Mucosa of descending colon (tissue), 3 donors: ENCODE data around the gene AQP2. TPM values are rescaled to one million over a fixed set of nuclear protein-coding genes. Genes with fewer than 3 reads are reported as not detected.

Source experiments
- ATAC-seq: fragments of 200-7000 bp; cut with Tn5 transposase; one replicate; pipeline ENCODE4 v1.9.1; 2020; ENCODE audit warnings: mild to moderate bottlenecking, moderate library complexity
- DNase-seq, 3 donors: peaks; one replicate each; pipeline ENCODE4 v3.0.0-alpha.2; 2020
- H3K36me3 ChIP-seq: fragments of 200-600 bp; one replicate; pipeline ENCODE4 v1.8.0; 2021; ENCODE audit warnings: low read depth, mild to moderate bottlenecking
- H3K4me1 ChIP-seq: fragments of 200-600 bp; one replicate; pipeline ENCODE4 v1.8.0; 2021; ENCODE audit warnings: low read depth, mild to moderate bottlenecking
- H3K4me3 ChIP-seq: fragments of 200-600 bp; one replicate; pipeline ENCODE4 v1.8.0; 2021; ENCODE audit warnings: mild to moderate bottlenecking
- H3K9me3 ChIP-seq: fragments of 200-600 bp; one replicate; pipeline ENCODE4 v1.8.0; 2021; ENCODE audit warnings: mild to moderate bottlenecking
- intact Hi-C, 2 donors: fragments of 100-400 bp; cut with DNase I in 1 of 2; cut with micrococcal nuclease in 1 of 2; formaldehyde crosslinking; loops; one replicate each; pipeline versions ENCODE4 v1.11.0 to v1.11.1; 2022; cut with DNase I, micrococcal nuclease
- total RNA-seq, 3 donors: library from RNA; stranded (reverse); fragmentation: NEBNext Ultra II Directional in 2 of 3; extraction: Animal tissue kit (Norgen Biotek cat#: 25700) in 2 of 3; gene quantifications; one replicate each; pipeline versions ENCODE4 v1.2.1 to v1.2.4, GENCODE V29; 2021 to 2023
- TF ChIP-seq, protein P1 (sequence below): fragments of 200-600 bp; IDR thresholded peaks from one replicate; pipeline ENCODE4 v1.8.0; 2022; ENCODE audit warnings: antibody characterized with exemption, mild to moderate bottlenecking
- donor health status: DM: no; HTN: no; CAD: no; lungs with moderate emphysema.
- donor health status: DM: no; HTN: no; CAD: no.
- donor health status: DM: no; HTN: yes; CAD: no.

Gene AQP2
- total RNA-seq, 3 donors from 2014 or later, result not detected

DNA sequence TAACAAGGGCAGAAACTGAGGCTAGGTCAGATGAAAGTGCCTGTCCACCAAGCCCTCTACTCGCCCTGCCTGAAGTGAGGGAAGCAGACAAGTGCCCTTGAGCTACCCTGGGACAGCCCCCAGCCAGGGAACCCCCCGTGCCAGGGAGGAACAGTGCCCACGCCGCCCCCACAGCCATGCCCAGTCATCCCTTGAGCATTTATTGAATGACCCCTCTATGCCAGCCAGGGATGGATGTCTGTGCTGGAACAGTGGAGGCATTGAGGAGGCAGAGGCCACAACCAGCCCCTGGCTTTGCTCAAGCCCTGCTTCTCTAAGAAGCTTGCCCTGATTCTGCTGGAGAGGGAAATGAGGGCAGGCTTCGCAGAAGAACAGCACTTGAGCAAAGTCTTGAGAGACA, 18.5 kb downstream of the AQP2 start:
- Histone ChIP-seq H3K36me3 (no peaks in the 10 kb centered on the region), H3K4me3 (no peak overlapping the region), H3K4me1 (peaks cover 3% of the 10 kb centered on the region), H3K9me3 (no peaks in the 10 kb centered on the region)
- ATAC-seq, result no peak
- TF ChIP-seq, protein P1, sequence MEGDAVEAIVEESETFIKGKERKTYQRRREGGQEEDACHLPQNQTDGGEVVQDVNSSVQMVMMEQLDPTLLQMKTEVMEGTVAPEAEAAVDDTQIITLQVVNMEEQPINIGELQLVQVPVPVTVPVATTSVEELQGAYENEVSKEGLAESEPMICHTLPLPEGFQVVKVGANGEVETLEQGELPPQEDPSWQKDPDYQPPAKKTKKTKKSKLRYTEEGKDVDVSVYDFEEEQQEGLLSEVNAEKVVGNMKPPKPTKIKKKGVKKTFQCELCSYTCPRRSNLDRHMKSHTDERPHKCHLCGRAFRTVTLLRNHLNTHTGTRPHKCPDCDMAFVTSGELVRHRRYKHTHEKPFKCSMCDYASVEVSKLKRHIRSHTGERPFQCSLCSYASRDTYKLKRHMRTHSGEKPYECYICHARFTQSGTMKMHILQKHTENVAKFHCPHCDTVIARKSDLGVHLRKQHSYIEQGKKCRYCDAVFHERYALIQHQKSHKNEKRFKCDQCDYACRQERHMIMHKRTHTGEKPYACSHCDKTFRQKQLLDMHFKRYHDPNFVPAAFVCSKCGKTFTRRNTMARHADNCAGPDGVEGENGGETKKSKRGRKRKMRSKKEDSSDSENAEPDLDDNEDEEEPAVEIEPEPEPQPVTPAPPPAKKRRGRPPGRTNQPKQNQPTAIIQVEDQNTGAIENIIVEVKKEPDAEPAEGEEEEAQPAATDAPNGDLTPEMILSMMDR, result no peak
- DNase-seq, result no peak
- intact Hi-C loops, result loop anchor here (5.0 to 10.0 kb wide), 2 partner anchors 86 to 103 kb away; partner anchors contain the start of gene ASIC1 (in 1 of the 2)

- no peak overlapping the region for H3K4me3 ChIP-seq
- H3K9me3 ChIP-seq, result no peaks in the 10 kb centered on the region
- DNase-seq (no peak), ATAC-seq (no peak)
- intact Hi-C loops, result loop anchor here (5.0 to 10.0 kb wide), 3 partner anchors 85 to 102 kb away; partner anchors contain the start of gene ASIC1 (in 1 of the 2)
- peaks cover 3% of the 10 kb centered on the region for H3K4me1 ChIP-seq
- TF ChIP-seq, protein P1, result no peak
- no peaks in the 10 kb centered on the region for H3K36me3 ChIP-seq
Measured at GRCh38 chr12:49969651-49970429, 19.3 kb downstream of the AQP2 start.

DNA sequence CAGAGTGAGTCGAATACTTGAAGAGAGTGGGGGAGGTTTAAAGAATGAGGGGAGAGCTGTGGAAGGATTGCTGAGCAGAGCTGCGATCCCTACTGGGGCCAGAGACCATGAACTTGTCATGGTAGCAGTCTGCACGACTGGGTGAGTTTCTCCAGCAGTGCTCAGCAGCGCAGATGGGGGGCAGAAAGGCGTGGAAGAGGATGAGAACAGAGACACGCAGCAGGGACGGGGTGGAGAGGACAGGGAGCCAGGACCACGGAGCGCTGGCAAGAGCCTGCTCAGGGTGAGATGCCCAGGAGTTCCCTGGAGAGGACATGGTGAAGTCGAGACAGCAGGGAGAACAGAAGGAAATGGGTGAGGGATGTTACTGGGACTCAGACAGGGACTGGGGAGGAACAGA, 20.1 kb downstream of the AQP2 start:
- intact Hi-C loops, result loop anchor here in 1 of 2 donors (5.0 kb wide), 1 partner anchor 92 kb away; no protein-coding TSS in a partner anchor
- no peaks in the 10 kb centered on the region for H3K9me3 ChIP-seq
- H3K36me3 ChIP-seq, result no peaks in the 10 kb centered on the region
- peaks cover 3% of the 10 kb centered on the region for H3K4me1 ChIP-seq
- TF ChIP-seq, protein P1, result no peak
- DNase-seq (no peak), ATAC-seq (no peak)
- H3K4me3 ChIP-seq, result no peak overlapping the region

DNA sequence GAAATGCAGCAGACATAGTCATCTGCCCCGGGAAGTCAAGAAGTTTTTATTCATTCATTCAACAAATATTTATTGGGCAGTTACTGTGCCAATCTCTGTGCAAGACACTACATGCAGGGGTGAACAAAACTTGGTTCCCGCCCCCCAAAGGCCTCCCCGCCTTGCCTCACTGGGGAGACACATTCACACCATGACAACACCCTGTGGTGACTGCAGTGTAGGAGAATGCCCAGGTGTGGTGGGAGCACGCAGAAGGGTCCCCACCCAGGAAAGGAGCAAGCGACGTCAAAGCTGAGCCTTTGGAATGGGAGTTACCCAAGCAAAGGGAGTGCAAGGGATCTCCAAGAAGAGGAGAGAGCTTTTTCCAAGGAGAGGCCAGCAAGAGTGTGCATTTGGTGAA, 20.6 kb downstream of the AQP2 start:
- no peak overlapping the region for H3K4me3 ChIP-seq
- DNase-seq, result no peak
- H3K9me3 ChIP-seq, result no peaks in the 10 kb centered on the region
- no peak for ATAC-seq
- intact Hi-C loops, result loop anchor here in 1 of 2 donors (5.0 kb wide), 1 partner anchor 91 kb away; no protein-coding TSS in a partner anchor
- TF ChIP-seq, protein P1, result no peak
- H3K4me1 ChIP-seq, result peaks cover 3% of the 10 kb centered on the region
- no peaks in the 10 kb centered on the region for H3K36me3 ChIP-seq

DNA sequence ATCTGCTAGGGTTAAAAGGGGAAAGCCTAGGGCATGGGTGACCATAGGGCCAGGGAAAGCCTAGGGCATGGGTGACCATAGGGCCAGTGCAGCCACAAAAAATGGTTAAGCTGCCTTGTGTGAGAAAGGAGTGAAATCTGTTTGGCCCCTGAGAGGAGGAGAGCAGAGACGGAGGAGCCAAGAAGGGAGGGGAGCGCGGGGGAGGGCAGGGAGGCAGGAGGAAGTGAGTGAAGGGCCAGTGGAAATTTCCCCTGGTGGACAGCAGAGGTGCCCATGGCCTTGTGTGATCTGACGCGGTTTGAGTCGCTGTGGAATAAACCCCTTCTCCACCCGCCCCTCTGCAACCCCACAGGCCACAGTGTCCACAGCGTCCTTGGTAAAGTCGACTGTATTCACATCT, 21.6 kb downstream of the AQP2 start:
- DNase-seq (no peak), ATAC-seq (no peak)
- H3K36me3 ChIP-seq, result no peaks in the 10 kb centered on the region
- H3K9me3 ChIP-seq, result no peaks in the 10 kb centered on the region
- H3K4me3 ChIP-seq, result no peak overlapping the region
- TF ChIP-seq, protein P1, result no peak
- peaks cover 3% of the 10 kb centered on the region for H3K4me1 ChIP-seq
- intact Hi-C loops, result loop anchor here in 1 of 2 donors (5.0 kb wide), 1 partner anchor 90 kb away; no protein-coding TSS in a partner anchor
